Smooth muscle cell (in vitro differentiated cells): ENCODE data around the gene BAIAP2L1. TPM values are rescaled to one million over a fixed set of nuclear protein-coding genes. Genes with fewer than 3 reads are reported as not detected.

Experiments
- DNase-seq: peaks from one replicate; lab custom pipeline; 2025; ENCODE audit not compliant: unreplicated experiment; lab: John Stamatoyannopoulos, UW
- H2AFZ ChIP-seq: fragments of 200-600 bp; sonication (generic); 2 replicates; pipeline ENCODE4 v1.6.0; 2016; ENCODE audit warnings: antibody characterized with exemption, low read depth, mild to moderate bottlenecking
- H3F3A ChIP-seq: fragments of 200-600 bp; sonication (generic); 2 replicates; pipeline ENCODE4 v1.6.0; 2017; ENCODE audit warnings: antibody characterized with exemption, low read depth
- H3K27ac ChIP-seq: fragments of 200-600 bp; sonication (generic); 2 replicates; pipeline ENCODE4 v1.5.1; 2016; ENCODE audit warnings: low read depth, mild to moderate bottlenecking
- H3K27me3 ChIP-seq: fragments of 200-600 bp; sonication (generic); 2 replicates; pipeline ENCODE4 v1.6.1; 2016; ENCODE audit warnings: low read depth, mild to moderate bottlenecking
- H3K36me3 ChIP-seq: fragments of 200-600 bp; sonication (generic); 2 replicates; pipeline ENCODE4 v1.5.1; 2016; ENCODE audit warnings: low read depth
- H3K4me1 ChIP-seq: fragments of 200-600 bp; sonication (generic); 2 replicates; pipeline ENCODE4 v1.5.1; 2016; ENCODE audit warnings: low read depth
- H3K4me2 ChIP-seq: fragments of 200-600 bp; sonication (generic); 2 replicates; pipeline ENCODE4 v1.6.0; 2016; ENCODE audit warnings: mild to moderate bottlenecking
- H3K4me3 ChIP-seq: fragments of 200-600 bp; sonication (generic); 2 replicates; pipeline ENCODE4 v1.5.1; 2016; ENCODE audit warnings: mild to moderate bottlenecking
- H3K79me2 ChIP-seq: fragments of 200-600 bp; sonication (generic); 2 replicates; pipeline ENCODE4 v1.6.0; 2016; ENCODE audit warnings: low read depth, mild to moderate bottlenecking
- H3K9ac ChIP-seq: fragments of 200-600 bp; sonication (generic); 2 replicates; pipeline ENCODE4 v1.6.0; 2016; ENCODE audit warnings: low read depth
- H3K9me3 ChIP-seq: fragments of 200-600 bp; sonication (generic); replicated peaks from 2 replicates; pipeline ENCODE4 v1.5.1; 2016; ENCODE audit warnings: low read depth
- H4K20me1 ChIP-seq: fragments of 200-600 bp; sonication (generic); 2 replicates; pipeline ENCODE4 v1.6.0; 2016; ENCODE audit warnings: low read depth
- WGBS: methylation state at CpG from one replicate; pipeline ENCODE4 v1.1.7; 2016; ENCODE audit warnings: low lambda C conversion rate; 5-methylcytosine and 5-hydroxymethylcytosine counted together
- polyA plus RNA-seq: library from polyadenylated mRNA; unstranded; fragments of >200 nt; fragmentation: Nextera tagmentation; extraction: Ambion mirVana; gene quantifications from 2 replicates; pipeline ENCODE4 v1.2.1, GENCODE V29; 2016
- total RNA-seq: library from RNA; depleted of rRNA; stranded (reverse); fragments of >200 nt; gene quantifications from 2 replicates; pipeline ENCODE4 v1.2.3, GENCODE V29; 2014
- TF ChIP-seq, protein P1 (sequence below): fragments of 200-600 bp; sonication (generic); IDR thresholded peaks from 2 replicates; pipeline ENCODE4 v1.5.1; 2017; ENCODE audit warnings: borderline replicate concordance, mild to moderate bottlenecking, antibody characterized with exemption; ENCODE audit not compliant: insufficient read depth, poor library complexity, severe bottlenecking

BAIAP2L1 gene
- total and polyA plus RNA-seq, 2 experiments from 2014 or later = 45.0 to 55.1 TPM

DNA sequence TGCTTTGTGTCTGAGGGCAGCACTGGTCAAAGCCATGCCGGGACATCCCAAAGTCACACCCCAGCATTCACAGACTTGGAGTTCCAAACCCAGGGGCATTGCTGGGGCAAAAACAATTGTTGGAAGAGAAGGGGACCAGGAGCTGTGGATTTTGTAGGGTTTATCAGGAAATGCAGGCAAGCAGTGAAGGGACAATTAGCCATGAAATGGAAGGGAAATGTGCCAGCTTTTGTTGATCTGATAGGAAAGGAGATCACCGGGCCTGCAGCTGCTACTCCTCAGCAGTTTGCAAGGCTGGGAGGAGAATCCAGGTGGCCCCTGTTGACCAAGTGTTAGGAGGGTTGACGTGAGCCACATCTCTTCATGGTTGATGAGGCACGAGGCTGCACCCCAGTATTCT is 122.0 kb downstream of the BAIAP2L1 start:
- peaks cover 4% of the 10 kb centered on the region for H3F3A ChIP-seq
- peaks cover 18% of the 10 kb centered on the region for H4K20me1 ChIP-seq
- peaks cover 23% of the 10 kb centered on the region for H3K79me2 ChIP-seq
- DNase-seq = no peak
- no peak overlapping the region for H3K4me2 ChIP-seq
- no peaks in the 10 kb centered on the region for H3K27me3 ChIP-seq
- H2AFZ ChIP-seq = no peak overlapping the region
- no peak overlapping the region for H3K9ac ChIP-seq
- no peak overlapping the region for H3K27ac ChIP-seq
- TF ChIP-seq, protein P1, sequence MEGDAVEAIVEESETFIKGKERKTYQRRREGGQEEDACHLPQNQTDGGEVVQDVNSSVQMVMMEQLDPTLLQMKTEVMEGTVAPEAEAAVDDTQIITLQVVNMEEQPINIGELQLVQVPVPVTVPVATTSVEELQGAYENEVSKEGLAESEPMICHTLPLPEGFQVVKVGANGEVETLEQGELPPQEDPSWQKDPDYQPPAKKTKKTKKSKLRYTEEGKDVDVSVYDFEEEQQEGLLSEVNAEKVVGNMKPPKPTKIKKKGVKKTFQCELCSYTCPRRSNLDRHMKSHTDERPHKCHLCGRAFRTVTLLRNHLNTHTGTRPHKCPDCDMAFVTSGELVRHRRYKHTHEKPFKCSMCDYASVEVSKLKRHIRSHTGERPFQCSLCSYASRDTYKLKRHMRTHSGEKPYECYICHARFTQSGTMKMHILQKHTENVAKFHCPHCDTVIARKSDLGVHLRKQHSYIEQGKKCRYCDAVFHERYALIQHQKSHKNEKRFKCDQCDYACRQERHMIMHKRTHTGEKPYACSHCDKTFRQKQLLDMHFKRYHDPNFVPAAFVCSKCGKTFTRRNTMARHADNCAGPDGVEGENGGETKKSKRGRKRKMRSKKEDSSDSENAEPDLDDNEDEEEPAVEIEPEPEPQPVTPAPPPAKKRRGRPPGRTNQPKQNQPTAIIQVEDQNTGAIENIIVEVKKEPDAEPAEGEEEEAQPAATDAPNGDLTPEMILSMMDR = no peak
- H3K4me3 ChIP-seq = no peak overlapping the region
- no peaks in the 10 kb centered on the region for H3K36me3 ChIP-seq
- no peaks in the 10 kb centered on the region for H3K9me3 ChIP-seq
- H3K4me1 ChIP-seq = peaks cover 23% of the 10 kb centered on the region
- 95% methylated on average over 4 of the region's 4 CpGs for WGBS

DNA sequence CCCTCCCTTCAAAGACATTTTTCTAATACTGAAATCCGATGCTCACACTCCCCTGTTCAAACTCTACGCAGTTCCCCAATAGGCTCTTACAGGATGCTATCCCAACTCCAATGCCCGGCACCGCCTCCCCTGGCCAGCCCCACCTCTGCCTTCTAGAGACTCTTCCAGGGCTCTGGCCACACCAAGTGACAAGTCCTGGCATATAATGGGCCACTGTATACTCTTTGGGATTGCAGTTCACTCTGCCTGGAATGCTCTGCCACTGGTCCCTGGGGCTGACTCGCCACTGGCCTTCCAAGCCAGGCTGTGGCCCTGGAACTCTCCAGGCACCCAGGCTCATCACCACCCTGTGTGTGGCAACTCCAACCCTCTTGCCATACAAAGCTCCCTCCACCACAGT is 122.5 kb downstream of the BAIAP2L1 start:
- Histone ChIP-seq H3K4me1 (peaks cover 19% of the 10 kb centered on the region), H3K4me3 (no peak overlapping the region), H3K9me3 (no peaks in the 10 kb centered on the region), H3K36me3 (no peaks in the 10 kb centered on the region), H3K27me3 (no peaks in the 10 kb centered on the region), H2AFZ (no peak overlapping the region), H4K20me1 (peaks cover 13% of the 10 kb centered on the region), H3F3A (no peaks in the 10 kb centered on the region), H3K79me2 (peaks cover 18% of the 10 kb centered on the region), H3K27ac (no peak overlapping the region), H3K4me2 (no peak overlapping the region), H3K9ac (no peak overlapping the region)
- TF ChIP-seq, protein P1 = no peak
- DNase-seq = no peak
- 88% methylated on average over 5 of the region's 5 CpGs for WGBS

DNA sequence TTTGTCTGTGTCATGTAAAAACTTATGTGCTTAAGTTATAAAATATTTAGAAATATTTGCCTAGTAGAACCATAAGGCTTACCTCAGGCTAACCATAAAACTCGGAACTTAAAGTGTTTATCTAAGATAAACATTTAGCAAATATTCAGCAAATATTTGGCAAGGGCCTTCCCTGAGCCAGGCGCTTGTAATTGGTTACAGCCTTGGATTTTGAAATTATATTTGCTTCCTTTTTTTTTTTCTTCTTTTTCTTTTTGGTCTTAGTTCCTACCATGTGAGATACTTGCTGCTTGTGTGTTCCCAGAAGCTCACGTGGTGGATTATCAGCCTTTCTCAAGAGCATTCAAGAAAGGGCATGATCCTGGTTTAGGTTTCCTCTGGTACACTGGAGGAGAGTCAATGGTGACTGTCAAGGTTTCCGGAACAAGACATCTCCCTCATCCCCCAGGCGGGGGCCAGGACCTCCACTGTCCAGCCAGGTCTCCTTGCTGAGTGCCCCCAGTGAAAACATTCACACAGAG is 124.6 kb downstream of the BAIAP2L1 start:
- 84% methylated on average over 5 of the region's 5 CpGs for WGBS
- H3K4me1 ChIP-seq = peaks cover 7% of the 10 kb centered on the region
- no peak overlapping the region for H3K9ac ChIP-seq
- H2AFZ ChIP-seq = no peak overlapping the region
- H3K4me3 ChIP-seq = no peak overlapping the region
- TF ChIP-seq, protein P1 = no peak
- no peaks in the 10 kb centered on the region for H4K20me1 ChIP-seq
- no peak overlapping the region for H3K4me2 ChIP-seq
- no peaks in the 10 kb centered on the region for H3F3A ChIP-seq
- no peaks in the 10 kb centered on the region for H3K27me3 ChIP-seq
- H3K79me2 ChIP-seq = no peaks in the 10 kb centered on the region
- H3K36me3 ChIP-seq = no peaks in the 10 kb centered on the region
- no peaks in the 10 kb centered on the region for H3K9me3 ChIP-seq
- H3K27ac ChIP-seq = no peak overlapping the region
- DNase-seq = no peak

DNA sequence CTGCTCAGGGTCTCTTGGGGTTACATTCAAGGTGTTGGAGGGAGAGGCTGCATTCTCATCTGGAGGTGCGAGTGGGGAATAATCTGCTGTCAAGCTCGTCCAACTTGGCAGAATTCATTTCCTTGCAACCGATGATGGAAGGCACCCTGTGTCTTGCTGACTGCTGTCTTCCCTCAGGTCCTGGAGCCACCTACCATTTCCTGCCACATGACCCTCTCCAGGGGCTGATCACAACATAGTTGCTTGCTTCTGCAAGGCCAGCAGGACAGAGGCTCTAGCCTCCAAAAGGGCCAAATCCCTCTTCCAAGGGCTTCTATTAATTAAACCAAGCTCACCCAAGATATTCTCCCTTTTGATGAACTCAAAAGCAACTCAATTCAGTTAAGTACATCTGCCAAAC is 133.6 kb downstream of the BAIAP2L1 start:
- no peak overlapping the region for H3K9ac ChIP-seq
- WGBS = 91% methylated on average over 3 of the region's 3 CpGs
- no peak for DNase-seq
- H3F3A ChIP-seq = no peaks in the 10 kb centered on the region
- no peaks in the 10 kb centered on the region for H3K27me3 ChIP-seq
- no peaks in the 10 kb centered on the region for H3K4me1 ChIP-seq
- H4K20me1 ChIP-seq = no peaks in the 10 kb centered on the region
- H3K79me2 ChIP-seq = no peaks in the 10 kb centered on the region
- H3K27ac ChIP-seq = no peak overlapping the region
- H2AFZ ChIP-seq = no peak overlapping the region
- no peak overlapping the region for H3K4me3 ChIP-seq
- TF ChIP-seq, protein P1 = no peak
- H3K36me3 ChIP-seq = no peaks in the 10 kb centered on the region
- H3K4me2 ChIP-seq = no peak overlapping the region
- no peaks in the 10 kb centered on the region for H3K9me3 ChIP-seq
